ENCODE data around the gene KRT82.

Gene KRT82

DNA sequence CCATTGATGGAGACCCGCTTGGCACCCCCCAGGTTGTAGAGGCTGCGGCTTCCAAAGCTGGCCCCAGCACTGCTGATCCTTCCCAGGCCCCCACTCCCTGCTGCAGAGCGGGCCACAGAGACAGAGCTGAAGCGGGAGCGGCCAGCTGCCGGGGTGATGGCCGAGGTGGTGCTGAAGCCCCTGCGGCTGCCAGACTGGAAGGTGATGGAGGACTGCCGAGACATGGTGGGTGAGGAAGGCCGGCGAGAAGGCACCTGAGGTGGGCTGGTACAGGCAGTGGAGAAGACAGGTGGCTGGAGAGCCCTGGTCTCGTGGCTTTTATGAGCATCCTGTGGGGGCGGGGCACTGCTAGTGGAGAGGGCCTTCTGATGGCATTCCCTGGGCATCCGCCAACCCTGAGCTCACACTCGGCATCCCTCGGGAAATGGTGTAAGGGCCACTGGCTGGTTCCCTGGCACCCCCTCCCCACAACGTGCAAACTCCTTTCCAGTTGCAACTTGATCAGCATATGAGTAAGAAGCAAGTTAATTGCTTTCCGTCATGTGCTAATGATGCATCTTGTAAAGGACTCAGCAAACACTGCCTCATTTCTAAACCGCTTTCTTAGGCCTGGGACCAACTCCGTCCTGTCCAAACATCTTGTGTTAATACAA is 28.1 kb upstream of the KRT82 start, which contains the start of gene KRT75:
Gene KRT75, minus strand, starts transcription at position 291 of the 653 bp plus-strand sequence. Its CDS starts 67 bp downstream, at position 224.
- peaks cover 0 to 11% of the 10 kb centered on the region in 2 donors for H3K4me1 ChIP-seq (ENCODE audit: control insufficient read depth in 1 of 2, insufficient read depth in 2 of 2, low read length in 2 of 2)
- no peaks in the 10 kb centered on the region for H3K9me3 ChIP-seq (ENCODE audit: control insufficient read depth in 1 of 2, low read length in 2 of 2)
- no peaks in the 10 kb centered on the region for H3K27me3 ChIP-seq (ENCODE audit: low read depth, low read length)
- no peak within 1 kb of the TSS for H3K4me3 ChIP-seq (ENCODE audit: low read depth in 1 of 2, low read length in 2 of 2)
- no peaks in the 10 kb centered on the region for H3K36me3 ChIP-seq (ENCODE audit: control insufficient read depth in 1 of 2, insufficient read depth in 2 of 2, low read length in 2 of 2)
- no peak within 1 kb of the TSS for H3K27ac ChIP-seq (ENCODE audit: low read length)

DNA sequence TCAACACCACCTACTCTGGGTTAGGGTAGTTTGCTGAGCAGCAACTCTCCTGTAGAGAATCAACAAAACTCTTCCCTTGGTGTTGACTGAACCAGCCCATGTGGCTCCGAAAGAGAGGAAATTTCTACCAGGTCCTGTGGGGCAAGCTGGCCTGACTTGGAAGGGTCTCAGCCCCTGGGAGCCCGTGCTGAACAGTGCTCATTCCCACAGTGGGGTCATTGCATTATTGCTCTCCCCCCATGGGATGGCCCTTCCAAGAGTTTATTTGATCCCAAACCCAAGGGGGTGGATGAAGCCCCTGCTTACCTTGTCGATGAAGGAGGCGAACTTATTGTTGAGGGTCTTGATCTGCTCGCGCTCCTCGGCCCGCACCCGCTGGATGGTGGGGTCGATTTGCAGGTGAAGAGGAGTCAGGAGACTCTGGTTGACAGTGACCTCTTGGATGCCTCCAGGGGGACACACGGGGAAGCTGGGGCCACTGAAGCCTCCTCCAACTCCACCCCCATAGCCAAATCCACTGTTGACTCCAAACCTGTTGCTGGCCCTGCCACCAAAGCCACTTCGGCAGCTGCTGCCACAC is 27.5 kb upstream of the KRT82 start:
- Histone ChIP-seq H3K36me3 (ENCODE audit: control insufficient read depth in 1 of 2, insufficient read depth in 2 of 2, low read length in 2 of 2) (no peaks in the 10 kb centered on the region), H3K4me3 (ENCODE audit: low read depth in 1 of 2, low read length in 2 of 2) (no peak overlapping the region), H3K27me3 (ENCODE audit: low read depth, low read length) (no peaks in the 10 kb centered on the region), H3K9me3 (ENCODE audit: control insufficient read depth in 1 of 2, low read length in 2 of 2) (no peaks in the 10 kb centered on the region), H3K27ac (ENCODE audit: low read length) (no peak overlapping the region), H3K4me1 (ENCODE audit: control insufficient read depth in 1 of 2, insufficient read depth in 2 of 2, low read length in 2 of 2) (peaks cover 0 to 11% of the 10 kb centered on the region in 2 donors)

DNA sequence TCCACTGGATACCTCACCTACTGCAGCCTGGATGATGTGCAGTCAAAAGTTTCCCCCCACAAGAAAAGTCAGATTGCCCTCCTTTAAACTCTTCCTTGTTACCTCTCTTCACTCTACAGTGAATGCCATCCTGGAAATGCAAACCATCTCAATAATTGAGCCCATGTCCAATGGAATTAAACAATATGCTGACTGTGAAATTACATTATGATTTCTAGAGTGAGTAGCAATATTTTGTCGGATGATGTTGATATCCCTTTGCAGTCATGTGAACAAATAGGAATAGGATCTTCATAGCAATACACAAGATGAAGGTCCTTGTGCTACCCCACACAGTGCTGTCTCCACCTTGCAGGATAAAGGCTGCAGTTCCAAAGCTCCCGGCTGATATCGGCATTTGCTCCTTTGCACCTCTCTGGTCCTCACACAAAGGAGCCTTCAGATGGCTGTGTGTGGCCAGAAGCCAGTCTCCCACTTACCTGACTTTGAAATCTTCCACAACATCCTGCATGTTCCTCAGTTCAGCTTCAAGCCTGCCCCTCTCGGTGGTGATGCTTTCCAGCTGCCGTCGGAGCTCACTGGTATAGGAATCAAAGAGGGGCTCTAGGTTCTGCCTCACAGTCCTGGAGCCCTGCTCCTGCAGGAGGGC is 26.5 kb upstream of the KRT82 start:
- Histone ChIP-seq H3K4me1 (ENCODE audit: control insufficient read depth in 1 of 2, insufficient read depth in 2 of 2, low read length in 2 of 2) (peaks cover 0 to 11% of the 10 kb centered on the region in 2 donors), H3K4me3 (ENCODE audit: low read depth in 1 of 2, low read length in 2 of 2) (no peak overlapping the region), H3K27ac (ENCODE audit: low read length) (no peak overlapping the region), H3K27me3 (ENCODE audit: low read depth, low read length) (no peaks in the 10 kb centered on the region), H3K9me3 (ENCODE audit: control insufficient read depth in 1 of 2, low read length in 2 of 2) (no peaks in the 10 kb centered on the region), H3K36me3 (ENCODE audit: control insufficient read depth in 1 of 2, insufficient read depth in 2 of 2, low read length in 2 of 2) (no peaks in the 10 kb centered on the region)

DNA sequence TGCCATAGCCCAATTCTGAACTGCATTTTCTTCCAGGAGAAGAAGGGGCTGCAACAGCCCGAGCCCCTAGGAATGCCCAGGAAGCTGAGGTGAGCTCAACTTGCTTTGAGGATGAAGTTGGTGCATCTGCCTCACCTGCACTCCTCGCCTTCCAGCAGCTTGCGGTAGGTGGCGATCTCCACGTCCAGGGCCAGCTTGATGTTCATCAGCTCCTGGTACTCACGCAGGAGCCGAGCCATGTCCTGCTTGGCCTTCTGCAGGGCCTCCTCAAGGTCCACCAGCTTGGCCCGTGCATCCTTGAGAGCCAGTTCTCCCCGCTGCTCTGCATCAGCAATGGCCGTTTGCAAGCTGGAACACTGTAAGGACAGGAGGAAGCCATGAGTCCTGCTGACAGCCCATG is 22.0 kb upstream of the KRT82 start:
- H3K4me1 ChIP-seq (ENCODE audit: control insufficient read depth in 1 of 2, insufficient read depth in 2 of 2, low read length in 2 of 2) = peaks cover 0 to 14% of the 10 kb centered on the region in 2 donors
- H3K27ac ChIP-seq (ENCODE audit: low read length) = no peak overlapping the region
- H3K9me3 ChIP-seq (ENCODE audit: control insufficient read depth in 1 of 2, low read length in 2 of 2) = no peaks in the 10 kb centered on the region
- no peaks in the 10 kb centered on the region for H3K27me3 ChIP-seq (ENCODE audit: low read depth, low read length)
- no peak overlapping the region for H3K4me3 ChIP-seq (ENCODE audit: low read depth in 1 of 2, low read length in 2 of 2)
- no peaks in the 10 kb centered on the region for H3K36me3 ChIP-seq (ENCODE audit: control insufficient read depth in 1 of 2, insufficient read depth in 2 of 2, low read length in 2 of 2)

DNA sequence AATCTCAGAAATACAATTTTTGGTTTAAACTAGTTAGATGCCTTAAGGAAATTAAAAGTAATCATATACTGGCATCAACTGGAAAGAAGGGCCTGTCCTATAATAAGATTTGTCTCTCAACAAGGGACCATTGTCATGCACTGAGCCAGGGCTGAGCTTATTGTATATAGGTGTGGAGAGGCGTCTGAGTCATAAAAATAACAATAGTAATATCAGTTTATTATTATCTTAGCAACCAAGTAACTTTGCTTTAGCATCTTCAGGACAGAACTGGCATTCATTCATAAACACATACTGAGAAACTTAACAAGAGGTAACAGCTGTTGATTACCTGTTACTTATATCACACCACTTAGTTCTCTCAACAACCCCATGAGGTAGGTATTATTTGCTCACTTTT is 20.9 kb upstream of the KRT82 start:
- H3K4me1 ChIP-seq (ENCODE audit: control insufficient read depth in 1 of 2, insufficient read depth in 2 of 2, low read length in 2 of 2) = peaks cover 0 to 14% of the 10 kb centered on the region in 2 donors
- no peak overlapping the region for H3K4me3 ChIP-seq (ENCODE audit: low read depth in 1 of 2, low read length in 2 of 2)
- H3K27me3 ChIP-seq (ENCODE audit: low read depth, low read length) = no peaks in the 10 kb centered on the region
- H3K27ac ChIP-seq (ENCODE audit: low read length) = no peak overlapping the region
- no peaks in the 10 kb centered on the region for H3K9me3 ChIP-seq (ENCODE audit: control insufficient read depth in 1 of 2, low read length in 2 of 2)
- H3K36me3 ChIP-seq (ENCODE audit: control insufficient read depth in 1 of 2, insufficient read depth in 2 of 2, low read length in 2 of 2) = no peaks in the 10 kb centered on the region

DNA sequence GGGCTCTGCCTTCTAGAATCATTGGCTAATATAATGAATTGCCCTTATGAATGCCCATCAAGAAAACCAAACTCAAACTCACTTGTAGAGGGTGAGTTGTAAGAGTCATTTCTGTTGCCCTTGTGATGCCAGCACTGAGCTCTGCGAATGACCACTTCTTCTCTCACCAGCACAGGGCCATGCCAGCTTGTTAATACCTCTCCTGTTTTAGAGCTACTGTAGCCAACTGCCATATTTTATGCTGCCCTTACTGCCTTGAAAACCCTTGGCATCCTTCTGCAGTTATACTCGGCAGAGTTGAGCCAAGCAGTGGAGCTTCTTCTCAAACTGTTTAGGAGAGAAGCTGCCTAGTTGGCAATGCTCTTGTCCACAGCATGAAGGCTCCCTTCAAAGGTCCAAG is 19.9 kb upstream of the KRT82 start:
- H3K4me3 ChIP-seq (ENCODE audit: low read depth in 1 of 2, low read length in 2 of 2) = no peak overlapping the region
- no peaks in the 10 kb centered on the region for H3K9me3 ChIP-seq (ENCODE audit: control insufficient read depth in 1 of 2, low read length in 2 of 2)
- no peaks in the 10 kb centered on the region for H3K36me3 ChIP-seq (ENCODE audit: control insufficient read depth in 1 of 2, insufficient read depth in 2 of 2, low read length in 2 of 2)
- H3K27me3 ChIP-seq (ENCODE audit: low read depth, low read length) = no peaks in the 10 kb centered on the region
- H3K27ac ChIP-seq (ENCODE audit: low read length) = no peak overlapping the region
- peaks cover 0 to 14% of the 10 kb centered on the region in 2 donors for H3K4me1 ChIP-seq (ENCODE audit: control insufficient read depth in 1 of 2, insufficient read depth in 2 of 2, low read length in 2 of 2)

DNA sequence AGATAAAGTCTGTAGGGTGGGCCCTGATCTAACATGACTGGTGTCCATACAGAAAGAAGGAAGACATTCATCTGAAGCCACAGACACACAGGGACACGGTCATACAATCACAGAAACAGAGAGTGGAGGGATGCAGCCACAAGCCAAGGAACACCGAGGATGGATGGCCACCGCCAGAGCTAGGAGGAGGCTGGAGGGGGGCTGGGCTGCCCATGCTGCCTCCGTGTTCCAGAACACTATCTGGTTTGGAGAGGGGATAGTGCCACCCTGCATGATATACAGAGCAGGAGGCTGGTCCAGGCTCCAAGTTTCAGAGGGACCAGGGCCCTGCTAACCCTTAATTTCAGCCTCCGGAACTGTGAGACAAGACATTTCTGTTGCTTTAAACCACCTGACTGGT is 19.3 kb upstream of the KRT82 start:
- Histone ChIP-seq H3K27ac (ENCODE audit: low read length) (no peak overlapping the region), H3K9me3 (ENCODE audit: control insufficient read depth in 1 of 2, low read length in 2 of 2) (no peaks in the 10 kb centered on the region), H3K36me3 (ENCODE audit: control insufficient read depth in 1 of 2, insufficient read depth in 2 of 2, low read length in 2 of 2) (no peaks in the 10 kb centered on the region), H3K27me3 (ENCODE audit: low read depth, low read length) (no peaks in the 10 kb centered on the region), H3K4me1 (ENCODE audit: control insufficient read depth in 1 of 2, insufficient read depth in 2 of 2, low read length in 2 of 2) (peaks cover 0 to 14% of the 10 kb centered on the region in 2 donors), H3K4me3 (ENCODE audit: low read depth in 1 of 2, low read length in 2 of 2) (no peak overlapping the region)

DNA sequence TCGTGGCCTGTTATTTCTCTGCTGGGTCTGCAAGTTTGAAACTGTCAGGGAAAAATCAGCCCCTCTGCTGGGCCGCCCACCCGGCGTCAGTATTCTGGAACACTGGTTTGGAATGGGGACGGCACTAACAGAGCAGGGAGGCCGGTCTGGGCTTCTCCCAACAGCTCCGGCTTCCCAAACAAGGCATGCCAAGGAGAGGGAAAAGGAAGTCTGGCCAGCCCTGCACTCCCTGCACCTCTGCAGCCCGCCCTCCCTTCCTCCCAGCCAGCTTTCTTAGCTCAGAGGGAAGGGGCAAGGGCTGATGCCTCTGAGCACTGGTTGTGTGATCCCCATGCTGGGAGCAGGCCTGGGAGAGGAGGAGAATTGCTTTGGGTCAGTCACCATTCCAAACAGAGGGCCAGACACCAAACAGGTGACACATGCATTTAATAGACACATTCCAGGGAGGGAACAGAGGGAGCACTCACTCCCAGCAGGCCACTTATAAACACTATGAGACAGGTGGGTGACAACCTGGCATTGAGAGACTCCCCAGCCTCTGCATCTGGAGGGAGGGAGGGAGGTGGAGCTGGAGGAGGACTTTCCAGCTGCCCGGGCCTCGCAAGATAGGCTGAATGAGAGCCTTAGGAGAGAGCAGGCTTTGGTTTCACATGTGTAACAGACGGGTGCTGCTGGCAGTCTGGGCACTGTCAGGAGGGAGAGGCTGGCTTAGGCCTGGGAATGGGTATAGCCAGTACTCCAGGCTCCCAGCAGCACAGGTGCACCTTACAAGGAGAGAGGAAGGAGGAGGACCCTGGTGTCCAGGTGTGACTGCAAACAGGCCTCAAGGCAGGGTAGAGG is 17.7 kb upstream of the KRT82 start:
- Histone ChIP-seq H3K9me3 (ENCODE audit: control insufficient read depth in 1 of 2, low read length in 2 of 2) (no peaks in the 10 kb centered on the region), H3K27ac (ENCODE audit: low read length) (peak overlapping the region; percentile 64), H3K4me1 (ENCODE audit: control insufficient read depth in 1 of 2, insufficient read depth in 2 of 2, low read length in 2 of 2) (peaks cover 0 to 14% of the 10 kb centered on the region in 2 donors)

DNA sequence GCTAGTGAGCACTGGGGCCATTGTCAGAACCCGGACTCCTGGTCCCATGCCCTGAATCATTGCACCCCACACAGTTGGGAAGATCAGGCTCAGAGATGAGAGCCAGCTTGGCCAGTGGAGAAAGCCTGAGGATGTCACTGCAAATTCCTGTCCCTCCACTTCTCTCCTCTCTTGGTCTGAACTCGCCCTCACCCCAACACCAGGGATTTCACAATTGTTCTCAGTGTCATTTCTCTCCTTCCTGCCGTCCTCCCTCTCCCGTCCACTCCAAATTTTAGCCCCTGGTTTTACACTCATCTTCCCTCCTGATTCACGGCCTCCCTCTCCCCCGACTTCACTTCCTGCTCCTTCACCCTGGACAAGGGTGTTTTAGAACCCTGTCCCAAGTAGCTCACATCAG is 16.9 kb upstream of the KRT82 start:
- no peaks in the 10 kb centered on the region for H3K9me3 ChIP-seq (ENCODE audit: control insufficient read depth in 1 of 2, low read length in 2 of 2)
- no peaks in the 10 kb centered on the region for H3K36me3 ChIP-seq (ENCODE audit: control insufficient read depth in 1 of 2, insufficient read depth in 2 of 2, low read length in 2 of 2)
- peaks cover 0 to 14% of the 10 kb centered on the region in 2 donors for H3K4me1 ChIP-seq (ENCODE audit: control insufficient read depth in 1 of 2, insufficient read depth in 2 of 2, low read length in 2 of 2)
- no peaks in the 10 kb centered on the region for H3K27me3 ChIP-seq (ENCODE audit: low read depth, low read length)
- peak overlapping the region; percentile 64 for H3K27ac ChIP-seq (ENCODE audit: low read length)
- no peak overlapping the region for H3K4me3 ChIP-seq (ENCODE audit: low read depth in 1 of 2, low read length in 2 of 2)

More for the DNA sequence above, 17.7 kb upstream of the KRT82 start:
- Histone ChIP-seq H3K27me3 (ENCODE audit: low read depth, low read length) (no peaks in the 10 kb centered on the region), H3K4me3 (ENCODE audit: low read depth in 1 of 2, low read length in 2 of 2) (no peak overlapping the region), H3K36me3 (ENCODE audit: control insufficient read depth in 1 of 2, insufficient read depth in 2 of 2, low read length in 2 of 2) (no peaks in the 10 kb centered on the region)

DNA sequence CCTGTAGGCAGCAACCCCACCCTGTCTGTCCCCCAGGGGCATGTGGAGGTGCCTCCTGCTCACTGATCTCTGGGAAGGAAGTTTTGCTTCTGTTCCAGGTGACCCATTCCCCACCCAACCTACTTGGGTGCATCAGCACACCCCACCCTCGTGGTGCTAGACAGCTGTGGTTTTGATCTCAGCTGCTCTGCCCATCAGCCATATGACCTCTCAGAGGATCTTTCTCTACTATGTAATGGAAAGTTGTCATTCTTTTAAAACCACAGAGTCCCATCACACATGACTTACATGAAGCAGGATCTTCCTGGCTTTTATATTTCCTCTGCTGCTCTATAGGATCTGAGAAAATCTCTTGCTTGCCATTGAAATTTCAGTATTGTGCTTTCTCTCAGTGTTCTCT is 13.5 kb upstream of the KRT82 start:
- Histone ChIP-seq H3K27me3 (ENCODE audit: low read depth, low read length) (no peaks in the 10 kb centered on the region), H3K4me3 (ENCODE audit: low read depth in 1 of 2, low read length in 2 of 2) (no peak overlapping the region), H3K36me3 (ENCODE audit: control insufficient read depth in 1 of 2, insufficient read depth in 2 of 2, low read length in 2 of 2) (no peaks in the 10 kb centered on the region), H3K27ac (ENCODE audit: low read length) (no peak overlapping the region), H3K4me1 (ENCODE audit: control insufficient read depth in 1 of 2, insufficient read depth in 2 of 2, low read length in 2 of 2) (peaks cover 0 to 30% of the 10 kb centered on the region in 2 donors), H3K9me3 (ENCODE audit: control insufficient read depth in 1 of 2, low read length in 2 of 2) (no peaks in the 10 kb centered on the region)

DNA sequence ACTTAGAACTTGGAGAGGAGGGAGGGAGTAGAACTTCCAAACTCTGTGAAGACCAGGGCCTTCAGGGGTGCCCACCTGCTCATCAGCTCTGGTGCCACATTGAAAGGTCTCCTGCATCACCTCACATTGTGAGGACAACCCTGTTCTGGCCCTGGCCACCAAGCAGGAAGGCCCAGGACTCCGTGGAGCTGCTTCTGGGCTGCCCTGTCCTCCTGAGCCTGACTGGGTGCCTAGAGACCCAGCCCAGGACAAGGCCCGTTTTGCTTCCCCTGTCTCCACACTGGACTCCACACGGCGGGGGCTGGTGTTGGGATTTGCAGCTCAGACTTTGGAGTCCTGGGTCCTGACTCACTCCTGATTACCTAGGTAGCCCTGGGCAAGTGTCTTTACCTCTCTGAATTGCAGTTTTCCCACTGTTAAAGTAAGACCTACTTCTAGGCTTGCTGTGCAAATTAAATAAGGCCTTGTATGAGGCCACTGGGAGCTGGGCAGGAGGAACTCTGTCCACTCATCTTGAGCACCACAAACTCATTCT is 12.5 kb upstream of the KRT82 start:
- H3K27ac ChIP-seq (ENCODE audit: low read length) = no peak overlapping the region
- no peaks in the 10 kb centered on the region for H3K9me3 ChIP-seq (ENCODE audit: control insufficient read depth in 1 of 2, low read length in 2 of 2)
- peaks cover 0 to 22% of the 10 kb centered on the region in 2 donors for H3K4me1 ChIP-seq (ENCODE audit: control insufficient read depth in 1 of 2, insufficient read depth in 2 of 2, low read length in 2 of 2)
- no peak overlapping the region for H3K4me3 ChIP-seq (ENCODE audit: low read depth in 1 of 2, low read length in 2 of 2)
- no peaks in the 10 kb centered on the region for H3K36me3 ChIP-seq (ENCODE audit: control insufficient read depth in 1 of 2, insufficient read depth in 2 of 2, low read length in 2 of 2)
- H3K27me3 ChIP-seq (ENCODE audit: low read depth, low read length) = no peaks in the 10 kb centered on the region

All from muscle layer of duodenum (tissue), 2 donors.